ENCODE measurements around the gene ABLIM2.
"Not testable (repeated sequence)": the region's sequence is repeated elsewhere in the genome, so short reads cannot be mapped to it uniquely, and the experiment has no call there.

ABLIM2 gene

GRCh38 chr4:7918187-7918586 lies 240.4 kb downstream of the ABLIM2 start:
- not testable (repeated sequence) for DNase-seq

- no peak for DNase-seq
Observed at GRCh38 chr4:7917669-7918068, 240.9 kb downstream of the ABLIM2 start.

GRCh38 chr4:7915875-7916242 lies 242.8 kb downstream of the ABLIM2 start:
- DNase-seq = no peak
